SKM-1 (cell line): ENCODE results near the gene SNX32.
A peak's percentile ranks its signal among the peaks of the same experiment; 100 is the strongest.

Experiments used
- DNase-seq: peaks from one replicate; lab custom pipeline; 2025; ENCODE audit not compliant: unreplicated experiment; lab: John Stamatoyannopoulos, UW

SNX32 gene

GRCh38 chr11:65854852-65855837, 21.4 kb downstream of the SNX32 start:
- no peak for DNase-seq

- no peak for DNase-seq
Observed at GRCh38 chr11:65855927-65856363, 22.2 kb downstream of the SNX32 start.

- DNase-seq, result peak; percentile 76
Observed at GRCh38 chr11:65856689-65857499, 23.1 kb downstream of the SNX32 start.

GRCh38 chr11:65857500-65857852, 23.7 kb downstream of the SNX32 start:
- DNase-seq, result no peak

- peak; percentile 95 for DNase-seq
Observed at GRCh38 chr11:65857853-65858680, 24.3 kb downstream of the SNX32 start, which contains the start of gene CFL1. Gene CFL1 (minus strand): TSS chr11:65858180. CDS start chr11:65858099, 81 bp downstream.

GRCh38 chr11:65858681-65859087, 24.9 kb downstream of the SNX32 start:
- no peak for DNase-seq

GRCh38 chr11:65859095-65859811, 25.5 kb downstream of the SNX32 start:
- peak; percentile 90 for DNase-seq

- no peak for DNase-seq
Observed at GRCh38 chr11:65859812-65860277, 26.1 kb downstream of the SNX32 start.

GRCh38 chr11:65860278-65861164, 26.8 kb downstream of the SNX32 start, which contains the start of gene MUS81:
Gene MUS81 (plus strand): TSS chr11:65860433. CDS start chr11:65860754, 321 bp downstream.
- DNase-seq, result peak; percentile 94

- DNase-seq, result no peak
Observed at GRCh38 chr11:65861165-65861505, 27.4 kb downstream of the SNX32 start.

GRCh38 chr11:65861533-65862183, 27.9 kb downstream of the SNX32 start:
- DNase-seq, result no peak

GRCh38 chr11:65862191-65862735, 28.5 kb downstream of the SNX32 start:
- no peak for DNase-seq

- DNase-seq, result no peak
Observed at GRCh38 chr11:65862941-65863888, 29.5 kb downstream of the SNX32 start.

GRCh38 chr11:65863889-65864705, 30.3 kb downstream of the SNX32 start:
- DNase-seq, result no peak

- DNase-seq, result no peak
Observed at GRCh38 chr11:65864706-65865471, 31.1 kb downstream of the SNX32 start.
